Esophagus squamous epithelium (tissue), 5 donors: ENCODE results near the gene CD58. TPM values are rescaled to one million over a fixed set of nuclear protein-coding genes. Genes with fewer than 3 reads are reported as not detected.

ENCODE experiments used
- DNase-seq: peaks from one replicate; lab custom pipeline; 2025; lab: John Stamatoyannopoulos, UW
- H3K27ac ChIP-seq, 4 donors: fragments of 200-600 bp; sonication (generic); one replicate each; pipeline ENCODE4 v1.5.1; 2016 to 2019; ENCODE audit warnings: mild to moderate bottlenecking in 1 of 4
- H3K27me3 ChIP-seq, 4 donors: fragments of 200-600 bp; sonication (generic); 1 replicate in 3 of 4; 2 replicates in 1 of 4; pipeline versions ENCODE4 v1.5.1 to v1.6.0; 2017 to 2021; ENCODE audit warnings: antibody characterized with exemption in 1 of 4
- H3K36me3 ChIP-seq, 3 donors: fragments of 200-600 bp; sonication (generic); one replicate each; pipeline ENCODE4 v1.5.1; 2016 to 2019
- H3K4me1 ChIP-seq, 3 donors: fragments of 200-600 bp; sonication (generic); one replicate each; pipeline ENCODE4 v1.5.1; 2017 to 2019
- H3K4me3 ChIP-seq, 4 donors: fragments of 200-600 bp; sonication (generic); 1 replicate in 3 of 4; 2 replicates in 1 of 4; pipeline ENCODE4 v1.5.1; 2016 to 2019; ENCODE audit warnings: mild to moderate bottlenecking in 2 of 4, moderate library complexity in 1 of 4
- H3K9me3 ChIP-seq, 3 donors: fragments of 200-600 bp; sonication (generic); one replicate each; pipeline ENCODE4 v1.5.1; 2016 to 2019
- POLR2A ChIP-seq, 4 donors: fragments of 450-650 bp; IDR thresholded peaks; one replicate each; pipeline ENCODE4 v1.6.1; 2017; ENCODE audit warnings: antibody characterized with exemption in 4 of 4, mild to moderate bottlenecking in 4 of 4, moderate library complexity in 3 of 4
- WGBS, 2 donors: methylation state at CpG; one replicate each; pipeline ENCODE4 v1.1.5; 2018; 5-methylcytosine and 5-hydroxymethylcytosine counted together
- intact Hi-C: fragments of 100-400 bp; cut with DNase I; formaldehyde crosslinking; loops from one replicate; pipeline ENCODE4 v1.15.0; 2022
- total RNA-seq, 4 donors: library from RNA; depleted of rRNA; stranded (reverse); fragments of >200 nt; gene quantifications; one replicate each; pipeline ENCODE4 v1.1.0, GENCODE V29; 2016
- TF ChIP-seq, protein P1 (sequence below), 6 experiments: fragments of 450-650 bp in 4 of 6; fragments of 200-600 bp in 2 of 6; sonication (generic) in 2 of 6; IDR thresholded peaks; one replicate each; pipeline ENCODE4 v1.5.1; 2016 to 2019; ENCODE audit warnings: antibody characterized with exemption in 6 of 6, mild to moderate bottlenecking in 4 of 6, moderate library complexity in 4 of 6
- donor health status: DM: yes; HTN: yes; CAD: no.

The CD58 gene
- total RNA-seq, 4 donors from 2014 or later = 19.4 to 54.4 (median 32.5) TPM

GRCh38 chr1:116573431-116574095, 2.7 kb upstream of the CD58 start:
- intact Hi-C loops = loop anchor here (10.0 kb wide), 1 partner anchor 151 kb away; no protein-coding TSS in a partner anchor
- Histone ChIP-seq H3K27me3 (no peaks in the 10 kb centered on the region), H3K4me1 (peaks cover 14 to 31% (median 18%) of the 10 kb centered on the region in 3 donors), H3K27ac (no peak overlapping the region), H3K36me3 (peaks cover 0 to 41% (median 0%) of the 10 kb centered on the region in 3 donors), H3K4me3 (no peak overlapping the region), H3K9me3 (no peaks in the 10 kb centered on the region)
- WGBS, 2 donors = 77 to 79% methylated on average over 7 of the region's 7 CpGs
- no peak for TF ChIP-seq POLR2A (IDR thresholded peaks at IDR 0.05)
- TF ChIP-seq, protein P1, sequence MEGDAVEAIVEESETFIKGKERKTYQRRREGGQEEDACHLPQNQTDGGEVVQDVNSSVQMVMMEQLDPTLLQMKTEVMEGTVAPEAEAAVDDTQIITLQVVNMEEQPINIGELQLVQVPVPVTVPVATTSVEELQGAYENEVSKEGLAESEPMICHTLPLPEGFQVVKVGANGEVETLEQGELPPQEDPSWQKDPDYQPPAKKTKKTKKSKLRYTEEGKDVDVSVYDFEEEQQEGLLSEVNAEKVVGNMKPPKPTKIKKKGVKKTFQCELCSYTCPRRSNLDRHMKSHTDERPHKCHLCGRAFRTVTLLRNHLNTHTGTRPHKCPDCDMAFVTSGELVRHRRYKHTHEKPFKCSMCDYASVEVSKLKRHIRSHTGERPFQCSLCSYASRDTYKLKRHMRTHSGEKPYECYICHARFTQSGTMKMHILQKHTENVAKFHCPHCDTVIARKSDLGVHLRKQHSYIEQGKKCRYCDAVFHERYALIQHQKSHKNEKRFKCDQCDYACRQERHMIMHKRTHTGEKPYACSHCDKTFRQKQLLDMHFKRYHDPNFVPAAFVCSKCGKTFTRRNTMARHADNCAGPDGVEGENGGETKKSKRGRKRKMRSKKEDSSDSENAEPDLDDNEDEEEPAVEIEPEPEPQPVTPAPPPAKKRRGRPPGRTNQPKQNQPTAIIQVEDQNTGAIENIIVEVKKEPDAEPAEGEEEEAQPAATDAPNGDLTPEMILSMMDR (IDR thresholded peaks at IDR 0.05) = no peak
- no peak for DNase-seq

GRCh38 chr1:116572771-116573430, 2.1 kb upstream of the CD58 start:
- Histone ChIP-seq H3K9me3 (no peaks in the 10 kb centered on the region), H3K36me3 (peaks cover 0 to 35% (median 0%) of the 10 kb centered on the region in 3 donors), H3K4me1 (peaks cover 17 to 38% (median 21%) of the 10 kb centered on the region in 3 donors), H3K4me3 (no peak overlapping the region), H3K27ac (no peak overlapping the region), H3K27me3 (no peaks in the 10 kb centered on the region)
- DNase-seq = no peak
- 78 to 82% methylated on average over 4 of the region's 4 CpGs for WGBS, 2 donors
- intact Hi-C loops = loop anchor here (10.0 kb wide), 1 partner anchor 152 kb away; no protein-coding TSS in a partner anchor
- TF ChIP-seq, protein P1 (IDR thresholded peaks at IDR 0.05) = no peak
- no peak for TF ChIP-seq POLR2A (IDR thresholded peaks at IDR 0.05)

DNA sequence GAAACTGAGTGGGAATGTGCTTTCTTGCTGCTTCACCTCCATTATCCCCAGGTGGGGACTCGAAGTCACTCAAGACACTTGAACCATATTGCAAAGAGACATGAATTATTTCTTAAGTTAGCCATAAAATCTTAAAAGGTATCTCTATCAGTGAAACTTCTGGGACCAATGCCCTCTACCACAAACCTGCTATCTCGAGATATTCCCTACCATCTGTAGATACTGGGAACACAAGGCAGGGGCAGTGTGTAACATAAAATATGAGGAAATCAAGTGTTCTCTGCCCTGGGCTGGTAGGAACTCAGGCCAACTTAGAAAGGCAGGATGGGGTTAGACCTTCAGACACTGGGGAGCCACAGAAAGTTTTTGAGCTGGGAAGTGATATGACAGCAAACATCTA, 1.3 kb upstream of the CD58 start:
- no peak for DNase-seq
- Histone ChIP-seq H3K4me1 (peaks cover 17 to 46% (median 21%) of the 10 kb centered on the region in 3 donors), H3K4me3 (no peak overlapping the region), H3K27ac (no peak overlapping the region), H3K9me3 (no peaks in the 10 kb centered on the region), H3K36me3 (peaks cover 0 to 27% (median 0%) of the 10 kb centered on the region in 3 donors), H3K27me3 (no peaks in the 10 kb centered on the region)
- TF ChIP-seq, protein P1 (IDR thresholded peaks at IDR 0.05) = no peak
- TF ChIP-seq POLR2A (IDR thresholded peaks at IDR 0.05) = no peak
- intact Hi-C loops = loop anchor here (10.0 kb wide), 1 partner anchor 153 kb away; no protein-coding TSS in a partner anchor
- WGBS, 2 donors = 83 to 88% methylated on average over 2 of the region's 2 CpGs

- 5 to 10% methylated on average over 16 to 22 of the region's 24 CpGs for WGBS, 2 donors
- Histone ChIP-seq H3K4me1 (peaks cover 21 to 53% (median 21%) of the 10 kb centered on the region in 3 donors), H3K9me3 (no peaks in the 10 kb centered on the region), H3K4me3 (peak overlapping the region; percentile 72 to 94 (median 85)), H3K36me3 (peaks cover 0 to 21% (median 0%) of the 10 kb centered on the region in 3 donors), H3K27ac (peak overlapping the region; percentile 96 to 99 (median 98)), H3K27me3 (no peaks in the 10 kb centered on the region)
- TF ChIP-seq POLR2A (IDR thresholded peaks at IDR 0.05) = no peak
- TF ChIP-seq, protein P1 (IDR thresholded peaks at IDR 0.05) = no peak
- intact Hi-C loops = loop anchor here (10.0 kb wide), 1 partner anchor 153 kb away; no protein-coding TSS in a partner anchor
- no peak for DNase-seq
Measured at GRCh38 chr1:116571215-116571919, 541 bp upstream of the CD58 start.
